ENCODE results near the gene TTLL10.
A peak's percentile ranks its signal among the peaks of the same experiment; 100 is the strongest.

Gene TTLL10

GRCh38 chr1:1157426-1157913, 16.2 kb upstream of the TTLL10 start:
- H3K4me3 ChIP-seq (ENCODE audit: insufficient read depth, low read depth, low read length, poor library complexity, severe bottlenecking), result peak overlapping the region; percentile 76
- no peaks in the 10 kb centered on the region for H3K9me3 ChIP-seq (ENCODE audit: control insufficient read depth, low read length)
- H3K4me1 ChIP-seq (ENCODE audit: control insufficient read depth, insufficient read depth, low read length, poor library complexity, severe bottlenecking), result peaks cover 11% of the 10 kb centered on the region
- H3K27ac ChIP-seq (ENCODE audit: insufficient read depth, low read length, poor library complexity, severe bottlenecking), result peak overlapping the region; percentile 74
- no peaks in the 10 kb centered on the region for H3K36me3 ChIP-seq (ENCODE audit: control insufficient read depth, insufficient read depth, low read length)
- peak; percentile 43 to 60 (median 51) for DNase-seq
- no peaks in the 10 kb centered on the region for H3K27me3 ChIP-seq (replicated peaks; ENCODE audit: control insufficient read depth, insufficient read depth, low read length, poor library complexity, severe bottlenecking)

DNA sequence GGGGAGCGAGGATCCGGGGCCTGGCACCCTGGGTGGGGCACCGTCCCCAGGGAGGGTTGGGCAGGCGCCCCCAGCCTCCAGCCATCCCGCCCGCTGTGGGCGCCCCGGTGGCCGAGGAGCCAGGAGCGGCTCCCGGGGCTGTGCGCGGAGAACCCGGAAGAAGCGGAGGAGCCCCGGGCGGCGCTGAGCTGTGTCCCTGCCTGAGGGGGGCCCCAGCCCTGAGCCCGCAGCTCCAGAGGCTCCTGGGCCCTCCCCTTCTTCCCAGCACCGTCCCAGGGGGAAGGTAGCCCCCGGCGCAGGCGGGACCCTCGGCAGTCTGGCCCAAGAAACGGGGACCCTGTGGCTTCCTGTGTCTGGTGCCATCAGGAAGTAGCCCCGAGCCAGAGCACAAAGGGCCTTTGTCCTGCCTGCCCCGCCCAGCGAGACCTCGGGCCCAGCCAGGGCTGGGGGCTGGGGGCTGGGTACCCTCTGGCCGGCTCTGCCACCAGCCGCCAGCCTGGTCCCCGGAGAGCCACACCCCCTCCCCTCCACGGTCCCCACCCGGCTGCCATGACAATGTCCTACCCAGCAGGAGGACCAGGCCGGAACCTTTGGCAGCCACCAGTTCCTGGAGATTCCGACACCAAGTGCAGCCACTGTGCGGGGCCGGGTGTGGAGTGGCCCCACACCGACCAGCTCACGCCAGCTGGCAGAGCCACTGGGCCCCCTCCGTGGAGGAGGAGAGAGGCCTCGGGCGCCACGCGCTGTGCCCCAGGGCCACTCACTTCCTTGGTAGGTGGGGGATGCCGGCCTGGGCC, 15.6 kb upstream of the TTLL10 start:
- Histone ChIP-seq H3K4me3 (ENCODE audit: insufficient read depth, low read depth, low read length, poor library complexity, severe bottlenecking) (peak overlapping the region; percentile 76), H3K9me3 (ENCODE audit: control insufficient read depth, low read length) (no peaks in the 10 kb centered on the region), H3K36me3 (ENCODE audit: control insufficient read depth, insufficient read depth, low read length) (no peaks in the 10 kb centered on the region), H3K4me1 (ENCODE audit: control insufficient read depth, insufficient read depth, low read length, poor library complexity, severe bottlenecking) (peaks cover 11% of the 10 kb centered on the region), H3K27ac (ENCODE audit: insufficient read depth, low read length, poor library complexity, severe bottlenecking) (peak overlapping the region; percentile 74), H3K27me3 (replicated peaks; ENCODE audit: control insufficient read depth, insufficient read depth, low read length, poor library complexity, severe bottlenecking) (no peaks in the 10 kb centered on the region)
- peak in 1 of 3 donors; percentile 15 for DNase-seq

GRCh38 chr1:1160281-1160930, 13.3 kb upstream of the TTLL10 start:
- H3K4me3 ChIP-seq (ENCODE audit: insufficient read depth, low read depth, low read length, poor library complexity, severe bottlenecking), result no peak overlapping the region
- no peak overlapping the region for H3K27ac ChIP-seq (ENCODE audit: insufficient read depth, low read length, poor library complexity, severe bottlenecking)
- no peak for DNase-seq
- no peaks in the 10 kb centered on the region for H3K27me3 ChIP-seq (replicated peaks; ENCODE audit: control insufficient read depth, insufficient read depth, low read length, poor library complexity, severe bottlenecking)
- H3K4me1 ChIP-seq (ENCODE audit: control insufficient read depth, insufficient read depth, low read length, poor library complexity, severe bottlenecking), result peaks cover 11% of the 10 kb centered on the region
- H3K9me3 ChIP-seq (ENCODE audit: control insufficient read depth, low read length), result no peaks in the 10 kb centered on the region
- H3K36me3 ChIP-seq (ENCODE audit: control insufficient read depth, insufficient read depth, low read length), result no peaks in the 10 kb centered on the region

GRCh38 chr1:1161078-1161682, 12.5 kb upstream of the TTLL10 start:
- no peaks in the 10 kb centered on the region for H3K27me3 ChIP-seq (replicated peaks; ENCODE audit: control insufficient read depth, insufficient read depth, low read length, poor library complexity, severe bottlenecking)
- H3K36me3 ChIP-seq (ENCODE audit: control insufficient read depth, insufficient read depth, low read length), result no peaks in the 10 kb centered on the region
- H3K27ac ChIP-seq (ENCODE audit: insufficient read depth, low read length, poor library complexity, severe bottlenecking), result no peak overlapping the region
- no peak for DNase-seq
- H3K4me1 ChIP-seq (ENCODE audit: control insufficient read depth, insufficient read depth, low read length, poor library complexity, severe bottlenecking), result peaks cover 11% of the 10 kb centered on the region
- no peaks in the 10 kb centered on the region for H3K9me3 ChIP-seq (ENCODE audit: control insufficient read depth, low read length)
- no peak overlapping the region for H3K4me3 ChIP-seq (ENCODE audit: insufficient read depth, low read depth, low read length, poor library complexity, severe bottlenecking)

GRCh38 chr1:1161683-1162079, 12.0 kb upstream of the TTLL10 start:
- no peak for DNase-seq
- Histone ChIP-seq H3K4me1 (ENCODE audit: control insufficient read depth, insufficient read depth, low read length, poor library complexity, severe bottlenecking) (peaks cover 11% of the 10 kb centered on the region), H3K4me3 (ENCODE audit: insufficient read depth, low read depth, low read length, poor library complexity, severe bottlenecking) (no peak overlapping the region), H3K36me3 (ENCODE audit: control insufficient read depth, insufficient read depth, low read length) (no peaks in the 10 kb centered on the region), H3K9me3 (ENCODE audit: control insufficient read depth, low read length) (no peaks in the 10 kb centered on the region), H3K27ac (ENCODE audit: insufficient read depth, low read length, poor library complexity, severe bottlenecking) (no peak overlapping the region), H3K27me3 (replicated peaks; ENCODE audit: control insufficient read depth, insufficient read depth, low read length, poor library complexity, severe bottlenecking) (no peaks in the 10 kb centered on the region)

DNA sequence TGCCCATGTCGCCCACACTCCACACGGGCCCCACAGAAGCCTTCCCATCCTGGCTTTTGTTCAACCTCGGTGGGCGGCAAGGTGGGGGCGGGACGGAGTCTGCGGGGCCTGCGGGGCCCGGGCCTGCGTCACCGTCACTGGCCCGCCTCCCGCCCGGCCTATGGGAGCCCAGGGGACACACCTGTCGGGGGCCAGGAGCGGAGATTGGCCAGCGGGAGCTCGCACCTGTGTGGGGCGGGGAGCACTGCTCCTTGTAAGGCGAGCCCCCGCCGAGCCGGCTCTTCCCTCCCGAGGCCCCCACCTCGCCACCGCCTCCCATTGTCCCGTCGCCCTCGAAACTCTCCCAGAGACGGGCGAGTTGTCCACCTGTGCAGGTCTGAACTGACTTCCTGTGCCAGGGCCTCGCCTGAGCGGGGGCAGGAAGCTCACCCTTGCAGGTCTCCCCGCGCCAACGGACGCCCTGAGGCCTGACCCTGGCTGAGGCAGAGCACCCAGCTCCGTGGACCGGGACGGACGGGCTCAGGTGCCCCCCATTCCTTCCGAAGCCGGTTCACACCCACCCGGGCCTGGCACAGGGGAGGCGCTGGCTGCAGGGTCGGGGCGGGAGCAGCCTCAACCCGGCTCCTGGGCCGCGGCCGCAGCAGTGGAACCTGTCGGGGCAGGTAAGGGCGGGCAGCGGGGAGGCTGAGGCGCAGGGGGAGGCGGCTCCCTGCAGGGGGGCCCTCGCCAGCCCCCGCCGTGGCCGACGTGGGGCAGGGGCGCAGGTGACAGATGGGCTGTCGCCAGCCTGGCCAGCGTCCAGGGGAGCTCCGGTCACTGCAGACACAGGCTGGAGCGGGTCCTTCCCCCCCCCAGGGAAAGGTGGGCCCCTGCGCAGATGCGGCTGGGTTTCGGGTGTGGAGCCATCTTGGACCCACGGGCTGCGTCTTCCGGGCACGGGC, 10.8 kb upstream of the TTLL10 start:
- Histone ChIP-seq H3K36me3 (ENCODE audit: control insufficient read depth, insufficient read depth, low read length) (no peaks in the 10 kb centered on the region), H3K27ac (ENCODE audit: insufficient read depth, low read length, poor library complexity, severe bottlenecking) (no peak overlapping the region), H3K9me3 (ENCODE audit: control insufficient read depth, low read length) (no peaks in the 10 kb centered on the region), H3K4me1 (ENCODE audit: control insufficient read depth, insufficient read depth, low read length, poor library complexity, severe bottlenecking) (peaks cover 8% of the 10 kb centered on the region), H3K27me3 (replicated peaks; ENCODE audit: control insufficient read depth, insufficient read depth, low read length, poor library complexity, severe bottlenecking) (no peaks in the 10 kb centered on the region), H3K4me3 (ENCODE audit: insufficient read depth, low read depth, low read length, poor library complexity, severe bottlenecking) (no peak overlapping the region)
- DNase-seq, result no peak

- Histone ChIP-seq H3K4me3 (ENCODE audit: insufficient read depth, low read depth, low read length, poor library complexity, severe bottlenecking) (no peak overlapping the region), H3K4me1 (ENCODE audit: control insufficient read depth, insufficient read depth, low read length, poor library complexity, severe bottlenecking) (peaks cover under 1% of the 10 kb centered on the region), H3K27ac (ENCODE audit: insufficient read depth, low read length, poor library complexity, severe bottlenecking) (no peak overlapping the region), H3K9me3 (ENCODE audit: control insufficient read depth, low read length) (no peaks in the 10 kb centered on the region), H3K36me3 (ENCODE audit: control insufficient read depth, insufficient read depth, low read length) (no peaks in the 10 kb centered on the region), H3K27me3 (replicated peaks; ENCODE audit: control insufficient read depth, insufficient read depth, low read length, poor library complexity, severe bottlenecking) (no peaks in the 10 kb centered on the region)
- no peak for DNase-seq
Measured at GRCh38 chr1:1163538-1164070, 10.1 kb upstream of the TTLL10 start.

DNA sequence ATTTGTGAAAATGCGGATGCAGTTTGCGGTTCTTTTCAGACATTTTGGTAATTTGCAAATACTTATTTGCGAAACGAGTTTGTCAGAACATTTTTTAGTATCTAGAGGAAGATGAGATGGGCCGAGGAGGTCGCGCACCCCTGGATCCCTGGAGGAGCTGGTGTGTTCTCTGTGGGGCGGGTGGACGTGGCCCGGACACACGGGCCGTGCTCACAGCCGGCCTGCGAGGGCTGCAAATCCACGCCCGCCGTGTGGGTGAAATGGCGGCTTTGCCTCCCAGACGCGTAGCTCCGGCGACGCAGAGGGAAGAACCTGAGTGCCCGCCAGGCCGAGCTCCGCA, 9.3 kb upstream of the TTLL10 start:
- no peak overlapping the region for H3K4me3 ChIP-seq (ENCODE audit: insufficient read depth, low read depth, low read length, poor library complexity, severe bottlenecking)
- H3K9me3 ChIP-seq (ENCODE audit: control insufficient read depth, low read length), result no peaks in the 10 kb centered on the region
- no peak for DNase-seq
- no peaks in the 10 kb centered on the region for H3K27me3 ChIP-seq (replicated peaks; ENCODE audit: control insufficient read depth, insufficient read depth, low read length, poor library complexity, severe bottlenecking)
- no peaks in the 10 kb centered on the region for H3K4me1 ChIP-seq (ENCODE audit: control insufficient read depth, insufficient read depth, low read length, poor library complexity, severe bottlenecking)
- H3K27ac ChIP-seq (ENCODE audit: insufficient read depth, low read length, poor library complexity, severe bottlenecking), result no peak overlapping the region
- H3K36me3 ChIP-seq (ENCODE audit: control insufficient read depth, insufficient read depth, low read length), result no peaks in the 10 kb centered on the region

DNA sequence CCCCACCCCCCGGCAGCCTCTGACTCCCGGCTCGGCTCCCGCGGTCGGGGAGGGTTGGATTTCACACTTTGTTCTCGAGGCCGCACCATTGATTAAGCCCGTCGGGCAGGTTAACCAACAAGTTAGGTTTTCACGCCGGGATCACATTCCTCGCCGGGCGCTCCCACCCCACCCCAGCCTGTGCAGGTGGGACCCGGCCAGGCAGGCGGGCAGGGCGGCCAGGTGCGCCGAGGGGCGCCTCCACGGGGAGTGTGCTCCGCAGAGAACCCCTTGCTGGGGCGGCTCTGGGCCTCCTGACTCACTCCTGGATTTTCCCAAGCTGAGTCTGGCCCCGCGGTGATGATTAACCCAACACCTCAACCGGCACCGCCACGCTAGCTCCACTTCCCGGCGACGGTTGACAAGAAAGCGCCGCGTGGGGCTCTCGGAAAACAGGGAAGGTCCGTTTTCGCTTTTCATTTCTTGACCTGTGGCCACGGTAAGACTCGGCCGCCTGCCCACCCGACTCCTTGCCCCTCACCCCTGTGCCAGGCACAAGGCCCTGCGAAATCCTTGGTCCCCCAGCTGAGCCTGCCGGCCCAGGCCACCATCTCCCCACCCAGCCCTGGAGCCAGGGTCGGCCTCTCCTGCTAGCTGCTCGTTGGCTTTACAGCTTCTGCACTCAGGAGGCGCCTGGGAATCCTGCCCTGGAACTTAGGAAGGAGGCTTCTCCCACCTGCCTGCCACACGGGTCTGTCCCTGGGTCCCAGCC, 8.8 kb upstream of the TTLL10 start:
- Histone ChIP-seq H3K27me3 (replicated peaks; ENCODE audit: control insufficient read depth, insufficient read depth, low read length, poor library complexity, severe bottlenecking) (no peaks in the 10 kb centered on the region), H3K27ac (ENCODE audit: insufficient read depth, low read length, poor library complexity, severe bottlenecking) (no peak overlapping the region)
- no peak for DNase-seq

More for the DNA sequence above, 8.8 kb upstream of the TTLL10 start:
- H3K9me3 ChIP-seq (ENCODE audit: control insufficient read depth, low read length), result no peaks in the 10 kb centered on the region
- no peaks in the 10 kb centered on the region for H3K36me3 ChIP-seq (ENCODE audit: control insufficient read depth, insufficient read depth, low read length)
- peaks cover 2% of the 10 kb centered on the region for H3K4me1 ChIP-seq (ENCODE audit: control insufficient read depth, insufficient read depth, low read length, poor library complexity, severe bottlenecking)
- no peak overlapping the region for H3K4me3 ChIP-seq (ENCODE audit: insufficient read depth, low read depth, low read length, poor library complexity, severe bottlenecking)

All from effector memory CD4-positive, alpha-beta T cell (primary cell).